Measurements from ENCODE around the gene PITPNC1. TPM values are rescaled to one million over a fixed set of nuclear protein-coding genes. Genes with fewer than 3 reads are reported as not detected.

The PITPNC1 gene
- total RNA-seq, 1 donor from 2014 or later = 23.7 TPM

- no peaks in the 10 kb centered on the region for H3K27me3 ChIP-seq (ENCODE audit: low read depth)
- no peak overlapping the region for H3K27ac ChIP-seq
- intact Hi-C loops (cut with DNase I) = loop anchor here (5.0 kb wide), 1 partner anchor 312 kb away; no protein-coding TSS in a partner anchor
- ATAC-seq (no peak), DNase-seq (no peak)
- no peaks in the 10 kb centered on the region for H3K9me3 ChIP-seq
- TF ChIP-seq, protein P1, sequence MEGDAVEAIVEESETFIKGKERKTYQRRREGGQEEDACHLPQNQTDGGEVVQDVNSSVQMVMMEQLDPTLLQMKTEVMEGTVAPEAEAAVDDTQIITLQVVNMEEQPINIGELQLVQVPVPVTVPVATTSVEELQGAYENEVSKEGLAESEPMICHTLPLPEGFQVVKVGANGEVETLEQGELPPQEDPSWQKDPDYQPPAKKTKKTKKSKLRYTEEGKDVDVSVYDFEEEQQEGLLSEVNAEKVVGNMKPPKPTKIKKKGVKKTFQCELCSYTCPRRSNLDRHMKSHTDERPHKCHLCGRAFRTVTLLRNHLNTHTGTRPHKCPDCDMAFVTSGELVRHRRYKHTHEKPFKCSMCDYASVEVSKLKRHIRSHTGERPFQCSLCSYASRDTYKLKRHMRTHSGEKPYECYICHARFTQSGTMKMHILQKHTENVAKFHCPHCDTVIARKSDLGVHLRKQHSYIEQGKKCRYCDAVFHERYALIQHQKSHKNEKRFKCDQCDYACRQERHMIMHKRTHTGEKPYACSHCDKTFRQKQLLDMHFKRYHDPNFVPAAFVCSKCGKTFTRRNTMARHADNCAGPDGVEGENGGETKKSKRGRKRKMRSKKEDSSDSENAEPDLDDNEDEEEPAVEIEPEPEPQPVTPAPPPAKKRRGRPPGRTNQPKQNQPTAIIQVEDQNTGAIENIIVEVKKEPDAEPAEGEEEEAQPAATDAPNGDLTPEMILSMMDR (IDR thresholded peaks at IDR 0.05) = no peak
- H3K4me1 ChIP-seq = peaks cover 24% of the 10 kb centered on the region
- no peaks in the 10 kb centered on the region for H3K36me3 ChIP-seq
- no peak overlapping the region for H3K4me3 ChIP-seq
Observed at GRCh38 chr17:67375054-67375427, 2.0 kb upstream of the PITPNC1 start.

GRCh38 chr17:67375716-67376115 lies 1.4 kb upstream of the PITPNC1 start:
- Histone ChIP-seq H3K27ac (no peak overlapping the region), H3K36me3 (no peaks in the 10 kb centered on the region), H3K27me3 (ENCODE audit: low read depth) (no peaks in the 10 kb centered on the region), H3K9me3 (no peaks in the 10 kb centered on the region), H3K4me3 (no peak overlapping the region), H3K4me1 (peaks cover 24% of the 10 kb centered on the region)
- DNase-seq (no peak), ATAC-seq (no peak)
- TF ChIP-seq, protein P1 (IDR thresholded peaks at IDR 0.05) = no peak
- intact Hi-C loops (cut with DNase I) = loop anchor here (5.0 kb wide), 1 partner anchor 312 kb away; no protein-coding TSS in a partner anchor

GRCh38 chr17:67376415-67376736 lies 705 bp upstream of the PITPNC1 start:
- Histone ChIP-seq H3K9me3 (no peaks in the 10 kb centered on the region), H3K27me3 (ENCODE audit: low read depth) (no peaks in the 10 kb centered on the region), H3K27ac (peak overlapping the region; percentile 91), H3K36me3 (no peaks in the 10 kb centered on the region), H3K4me3 (peak overlapping the region; percentile 95), H3K4me1 (peaks cover 24% of the 10 kb centered on the region)
- TF ChIP-seq, protein P1 (IDR thresholded peaks at IDR 0.05) = no peak
- ATAC-seq (no peak), DNase-seq (no peak)
- intact Hi-C loops (cut with DNase I) = loop anchor here (5.0 kb wide), 1 partner anchor 311 kb away; no protein-coding TSS in a partner anchor

GRCh38 chr17:67377488-67378453 lies 690 bp downstream of the PITPNC1 start:
- TF ChIP-seq, protein P1 (IDR thresholded peaks at IDR 0.05) = peak; percentile 25
- Histone ChIP-seq H3K27ac (peak overlapping the region; percentile 91), H3K9me3 (no peaks in the 10 kb centered on the region), H3K4me3 (peak overlapping the region; percentile 95), H3K27me3 (ENCODE audit: low read depth) (no peaks in the 10 kb centered on the region), H3K36me3 (no peaks in the 10 kb centered on the region), H3K4me1 (peaks cover 24% of the 10 kb centered on the region)
- DNase-seq (peak; percentile 75), ATAC-seq (peak; percentile 60 to 68)
- intact Hi-C loops (cut with DNase I) = loop anchor here (5.0 kb wide), 1 partner anchor 310 kb away; no protein-coding TSS in a partner anchor

DNA sequence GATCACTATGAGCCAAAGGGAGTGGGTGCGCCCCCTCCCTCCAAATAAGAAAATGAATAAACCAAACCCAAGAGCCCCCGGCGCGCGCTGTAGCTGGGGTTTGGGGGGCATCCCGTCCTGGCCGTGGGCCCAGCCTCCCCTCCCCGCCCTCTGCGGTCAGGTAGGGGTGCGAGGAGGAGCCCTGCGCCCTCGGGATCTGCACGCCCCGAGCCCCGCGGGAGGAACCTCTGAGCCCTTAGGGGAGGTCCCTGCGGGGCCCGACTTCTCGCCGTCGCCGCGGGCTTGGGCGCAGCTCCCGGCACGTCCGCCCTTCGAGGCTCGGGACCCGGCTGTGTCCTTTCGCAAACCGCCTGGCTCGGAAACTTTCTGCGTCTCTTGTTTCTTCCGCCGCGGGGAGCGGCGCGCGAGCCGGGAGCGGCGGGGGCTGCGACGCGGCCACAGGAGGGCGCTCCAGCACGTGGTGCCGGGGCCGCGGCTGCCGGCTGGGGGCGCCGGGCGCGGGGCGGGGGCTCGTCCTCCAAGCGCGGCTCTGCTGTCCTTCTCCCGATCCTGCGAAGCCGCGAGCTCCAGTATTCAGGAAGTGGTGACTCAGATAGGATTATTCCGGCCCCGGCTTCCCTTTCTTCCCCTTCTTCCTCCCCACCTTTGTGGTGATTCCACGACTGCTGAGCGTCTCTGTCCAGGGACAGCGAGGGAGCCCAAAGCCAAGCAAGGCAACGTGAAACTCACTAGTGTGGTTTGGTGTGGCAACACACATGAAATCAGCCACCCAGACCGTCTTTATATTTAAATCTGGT lies 1.6 kb downstream of the PITPNC1 start:
- DNase-seq (peak; percentile 81), ATAC-seq (peak; percentile 74 to 85)
- peak overlapping the region; percentile 95 for H3K4me3 ChIP-seq
- TF ChIP-seq, protein P1 (IDR thresholded peaks at IDR 0.05) = peak; percentile 58
- no peaks in the 10 kb centered on the region for H3K36me3 ChIP-seq
- H3K27ac ChIP-seq = peak overlapping the region; percentile 91
- no peaks in the 10 kb centered on the region for H3K27me3 ChIP-seq (ENCODE audit: low read depth)
- peaks cover 24% of the 10 kb centered on the region for H3K4me1 ChIP-seq
- H3K9me3 ChIP-seq = no peaks in the 10 kb centered on the region
- intact Hi-C loops (cut with DNase I) = loop anchor here (5.0 kb wide), 1 partner anchor 309 kb away; no protein-coding TSS in a partner anchor
